ENCODE results near the gene NRP1. TPM values are rescaled to one million over a fixed set of nuclear protein-coding genes. Genes with fewer than 3 reads are reported as not detected.

Gene NRP1
- total and polyA plus RNA-seq, 9 donors, result 39.6 to 134 (median 67.2) TPM

DNA sequence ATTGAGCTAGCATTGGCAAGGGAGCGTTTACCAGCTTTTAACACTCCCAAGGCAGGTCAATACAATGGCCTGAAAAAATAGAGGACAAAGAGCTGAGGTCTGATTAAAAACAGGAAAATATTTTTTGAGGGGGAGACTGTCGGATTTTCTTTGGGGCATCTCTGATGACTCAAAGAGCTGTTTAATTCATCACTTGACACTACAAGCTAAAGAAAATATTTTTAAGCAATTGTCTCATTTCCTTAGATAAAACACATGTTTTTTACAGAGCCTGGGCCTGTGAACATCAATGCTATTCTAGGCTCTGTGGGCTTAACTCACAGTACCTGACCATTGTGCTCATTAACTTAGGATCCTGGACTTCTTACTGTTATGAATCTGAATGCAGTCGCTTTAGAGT is 100.8 kb downstream of the NRP1 start:
- H3K4me3 ChIP-seq, result no peak overlapping the region
- H3K36me3 ChIP-seq, result no peaks in the 10 kb centered on the region
- H3K27me3 ChIP-seq, result no peaks in the 10 kb centered on the region
- intact Hi-C loops (cut with DNase I), result no loop called here
- WGBS, 3 donors, result 56 to 78% (median 58%) methylated on average over 3 of the region's 3 CpGs
- TF ChIP-seq, protein P1, sequence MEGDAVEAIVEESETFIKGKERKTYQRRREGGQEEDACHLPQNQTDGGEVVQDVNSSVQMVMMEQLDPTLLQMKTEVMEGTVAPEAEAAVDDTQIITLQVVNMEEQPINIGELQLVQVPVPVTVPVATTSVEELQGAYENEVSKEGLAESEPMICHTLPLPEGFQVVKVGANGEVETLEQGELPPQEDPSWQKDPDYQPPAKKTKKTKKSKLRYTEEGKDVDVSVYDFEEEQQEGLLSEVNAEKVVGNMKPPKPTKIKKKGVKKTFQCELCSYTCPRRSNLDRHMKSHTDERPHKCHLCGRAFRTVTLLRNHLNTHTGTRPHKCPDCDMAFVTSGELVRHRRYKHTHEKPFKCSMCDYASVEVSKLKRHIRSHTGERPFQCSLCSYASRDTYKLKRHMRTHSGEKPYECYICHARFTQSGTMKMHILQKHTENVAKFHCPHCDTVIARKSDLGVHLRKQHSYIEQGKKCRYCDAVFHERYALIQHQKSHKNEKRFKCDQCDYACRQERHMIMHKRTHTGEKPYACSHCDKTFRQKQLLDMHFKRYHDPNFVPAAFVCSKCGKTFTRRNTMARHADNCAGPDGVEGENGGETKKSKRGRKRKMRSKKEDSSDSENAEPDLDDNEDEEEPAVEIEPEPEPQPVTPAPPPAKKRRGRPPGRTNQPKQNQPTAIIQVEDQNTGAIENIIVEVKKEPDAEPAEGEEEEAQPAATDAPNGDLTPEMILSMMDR (IDR thresholded peaks at IDR 0.05), result no peak
- no peak for TF ChIP-seq POLR2A (IDR thresholded peaks at IDR 0.05)
- TF ChIP-seq EP300 (IDR thresholded peaks at IDR 0.05), result no peak
- DNase-seq, result no peak
- no peak overlapping the region for H3K27ac ChIP-seq
- H3K9me3 ChIP-seq, result no peaks in the 10 kb centered on the region
- H3K4me1 ChIP-seq (ENCODE audit: insufficient read depth), result peaks cover 19% of the 10 kb centered on the region

DNA sequence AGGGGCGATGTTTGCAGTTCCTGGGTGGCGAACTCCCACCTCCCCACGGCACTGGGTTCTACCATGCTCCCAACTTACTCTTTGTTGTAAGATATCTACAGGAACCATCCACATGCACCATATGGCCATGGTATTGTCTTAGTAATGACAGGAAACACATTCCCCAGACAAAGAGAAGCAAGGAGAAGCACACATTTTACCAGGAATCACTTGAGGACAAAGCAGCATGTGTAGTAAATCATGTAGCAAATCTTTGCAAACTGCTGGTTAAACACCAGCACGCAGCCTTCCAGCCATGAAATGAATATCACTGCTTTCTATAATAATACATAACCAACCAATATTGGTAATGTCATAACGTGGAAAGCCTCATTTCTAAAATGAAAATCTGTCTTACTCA is 101.2 kb downstream of the NRP1 start:
- WGBS, 3 donors, result 85 to 88% (median 86%) methylated on average over 5 of the region's 5 CpGs
- Histone ChIP-seq H3K27me3 (no peaks in the 10 kb centered on the region), H3K27ac (no peak overlapping the region), H3K4me3 (no peak overlapping the region), H3K9me3 (no peaks in the 10 kb centered on the region), H3K4me1 (ENCODE audit: insufficient read depth) (peaks cover 19% of the 10 kb centered on the region), H3K36me3 (no peaks in the 10 kb centered on the region)
- TF ChIP-seq EP300 (IDR thresholded peaks at IDR 0.05) (no peak), POLR2A (IDR thresholded peaks at IDR 0.05) (no peak)
- TF ChIP-seq, protein P1 (IDR thresholded peaks at IDR 0.05), result no peak
- no peak for DNase-seq
- intact Hi-C loops (cut with DNase I), result no loop called here

DNA sequence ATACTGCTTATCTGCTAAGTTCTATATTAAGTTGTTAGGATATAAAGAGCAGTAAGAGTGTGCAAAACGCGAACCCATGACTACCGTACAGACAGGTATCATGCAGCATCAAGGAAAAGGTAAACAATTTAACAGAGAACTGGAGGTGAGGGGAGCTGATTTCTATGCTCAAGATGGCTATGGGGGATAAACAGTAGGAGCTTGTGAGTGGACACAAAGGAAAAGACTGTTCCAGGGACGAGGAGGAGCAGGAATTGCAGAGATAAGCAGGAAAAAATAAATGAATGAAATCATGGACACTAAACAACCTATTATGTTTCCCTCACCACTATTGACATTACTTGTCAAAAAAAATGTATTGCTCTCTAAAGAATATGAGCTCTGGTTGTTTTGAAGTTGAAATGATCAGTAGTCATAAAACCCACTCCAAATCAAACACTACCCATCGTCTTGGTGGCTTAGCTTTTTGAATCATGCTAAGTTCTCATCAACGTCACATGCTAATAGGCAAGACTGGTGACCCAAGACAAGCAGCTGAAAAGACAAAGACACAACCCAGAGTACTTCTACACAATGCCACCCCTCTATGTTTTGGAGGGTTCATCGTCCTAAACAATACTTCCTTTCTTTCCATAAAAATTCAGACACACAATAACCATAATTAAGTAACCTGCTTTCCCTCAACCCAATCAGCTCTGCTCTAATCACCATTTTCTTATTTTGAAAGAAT is 102.7 kb downstream of the NRP1 start:
- intact Hi-C loops (cut with DNase I), result no loop called here
- WGBS, 3 donors, result 95 to 96% (median 95%) methylated on average over 7 of the region's 7 CpGs
- H3K27ac ChIP-seq, result no peak overlapping the region
- no peak overlapping the region for H3K4me3 ChIP-seq
- no peaks in the 10 kb centered on the region for H3K36me3 ChIP-seq
- peaks cover 14% of the 10 kb centered on the region for H3K4me1 ChIP-seq (ENCODE audit: insufficient read depth)
- no peaks in the 10 kb centered on the region for H3K27me3 ChIP-seq
- no peak for DNase-seq
- TF ChIP-seq, protein P1 (IDR thresholded peaks at IDR 0.05), result no peak
- TF ChIP-seq POLR2A (IDR thresholded peaks at IDR 0.05), result no peak
- no peak for TF ChIP-seq EP300 (IDR thresholded peaks at IDR 0.05)
- H3K9me3 ChIP-seq, result no peaks in the 10 kb centered on the region

DNA sequence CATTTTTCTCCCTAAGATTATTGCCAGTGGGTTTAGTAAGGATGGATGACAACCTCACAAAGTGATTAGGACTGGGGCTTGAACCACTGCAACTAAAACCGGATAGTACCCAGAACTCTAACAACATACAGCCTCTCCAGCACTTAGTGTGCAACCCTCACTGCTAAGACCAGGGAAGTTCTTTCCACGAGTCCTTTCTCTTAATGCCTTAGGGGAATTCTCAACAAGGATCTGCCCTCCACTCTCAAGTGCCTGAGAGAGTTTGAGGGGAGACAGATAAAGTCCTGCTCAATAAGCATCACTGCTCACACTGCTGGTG is 104.6 kb downstream of the NRP1 start:
- 73 to 77% (median 75%) methylated on average over 2 of the region's 2 CpGs for WGBS, 3 donors
- peaks cover 13% of the 10 kb centered on the region for H3K4me1 ChIP-seq (ENCODE audit: insufficient read depth)
- intact Hi-C loops (cut with DNase I), result no loop called here
- no peak overlapping the region for H3K27ac ChIP-seq
- no peak overlapping the region for H3K4me3 ChIP-seq
- H3K9me3 ChIP-seq, result no peaks in the 10 kb centered on the region
- H3K36me3 ChIP-seq, result no peaks in the 10 kb centered on the region
- TF ChIP-seq, protein P1 (IDR thresholded peaks at IDR 0.05), result no peak
- TF ChIP-seq POLR2A (IDR thresholded peaks at IDR 0.05) (no peak), EP300 (IDR thresholded peaks at IDR 0.05) (no peak)
- no peaks in the 10 kb centered on the region for H3K27me3 ChIP-seq
- no peak for DNase-seq
